NB4 (cell line): ENCODE results near the gene LEMD2.

Experiments
- CTCF ChIP-seq: IDR thresholded peaks from one replicate; pipeline ENCODE4 v1.5.1; 2012; ENCODE audit warnings: low read depth, low read length
- MAX ChIP-seq: IDR thresholded peaks from 2 replicates; pipeline ENCODE4 v1.6.1; 2011; ENCODE audit warnings: low read depth, low read length
- MYC ChIP-seq: IDR thresholded peaks from 2 replicates; pipeline ENCODE4 v1.6.1; 2011; ENCODE audit warnings: low read depth, low read length
- POLR2A ChIP-seq: IDR thresholded peaks from 2 replicates; pipeline ENCODE4 v1.6.1; 2011; ENCODE audit warnings: mild to moderate bottlenecking; ENCODE audit not compliant: insufficient read length; ENCODE audit errors: extremely low read depth

GRCh38 chr6:33729059-33729458 is 59.9 kb downstream of the LEMD2 start:
- TF ChIP-seq CTCF (no peak), POLR2A (no peak), MAX (no peak), MYC (no peak)
